Ureter (tissue), 1 donor: ENCODE measurements around the gene ROMO1. TPM values are rescaled to one million over a fixed set of nuclear protein-coding genes. Genes with fewer than 3 reads are reported as not detected.
A peak's percentile ranks its signal among the peaks of the same experiment; 100 is the strongest.
"Not testable (repeated sequence)": the region's sequence is repeated elsewhere in the genome, so short reads cannot be mapped to it uniquely, and the experiment has no call there.

Experiments used
- DNase-seq: peaks from one replicate; pipeline ENCODE4 v3.0.0-alpha.2; 2020; ENCODE audit warnings: low spot score
- total RNA-seq: library from RNA; stranded (reverse); gene quantifications from one replicate; pipeline ENCODE4 v1.2.4, GENCODE V29; 2023
- donor health status: DM: yes; HTN: yes; CAD: no.

The ROMO1 gene
- total RNA-seq, 1 donor from 2014 or later: 97.1 TPM

DNA sequence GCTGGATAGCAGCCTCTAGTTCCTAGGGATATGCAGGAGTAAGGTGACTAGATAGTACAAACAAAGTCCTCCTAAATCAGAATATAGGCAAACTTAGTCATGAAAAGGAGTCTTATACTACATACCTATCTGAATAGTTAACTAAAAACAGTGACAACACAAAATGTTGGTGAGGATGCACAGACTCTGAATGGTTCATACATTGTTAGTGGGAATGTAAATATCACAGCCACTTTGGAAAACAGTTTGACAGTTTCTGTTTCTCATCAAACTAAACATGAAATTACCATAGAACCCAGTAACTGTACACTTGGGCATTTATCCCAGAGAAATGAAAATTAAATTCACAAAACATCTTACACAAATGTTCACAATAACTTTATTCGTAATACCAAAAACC lies 17.2 kb upstream of the ROMO1 start:
- DNase-seq: no peak

DNA sequence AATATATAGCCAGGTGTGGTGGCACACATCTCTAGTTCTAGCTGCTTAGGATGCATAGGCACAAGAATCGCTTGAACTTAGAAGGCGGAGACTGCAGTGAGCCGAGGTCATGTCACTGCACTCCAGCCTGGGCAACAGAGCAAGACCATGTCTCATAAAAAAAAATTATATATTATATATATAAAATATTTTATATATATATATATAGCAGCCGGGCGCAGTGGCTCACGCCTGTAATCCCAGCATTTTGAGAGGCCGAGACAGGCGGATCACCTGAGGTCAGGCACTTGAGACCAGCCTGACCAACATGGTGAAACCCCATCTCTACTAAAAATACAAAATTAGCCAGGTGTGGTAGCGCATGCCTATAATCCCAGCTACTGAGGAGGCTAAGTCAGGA lies 13.8 kb upstream of the ROMO1 start:
- DNase-seq: not testable (repeated sequence)

DNA sequence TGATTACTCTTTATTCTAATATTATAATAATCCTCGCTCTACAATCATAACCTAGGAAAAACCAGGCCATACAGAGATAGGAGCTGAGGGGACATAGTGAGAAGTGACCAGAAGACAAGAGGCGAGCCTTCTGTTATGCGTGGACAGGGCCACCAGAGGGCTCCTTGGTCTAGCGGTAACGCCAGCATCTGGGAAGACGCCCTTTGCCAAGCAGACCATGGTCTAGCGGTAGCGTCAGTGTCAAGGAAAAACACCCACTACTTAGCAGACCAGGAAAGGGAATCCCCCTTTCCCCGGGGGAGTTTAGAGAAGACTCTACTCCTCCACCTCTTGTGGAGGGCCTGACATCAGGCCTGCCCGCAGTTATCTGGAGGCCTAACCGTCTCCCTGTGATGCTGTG lies 12.3 kb upstream of the ROMO1 start:
- peak; percentile 22 for DNase-seq

DNA sequence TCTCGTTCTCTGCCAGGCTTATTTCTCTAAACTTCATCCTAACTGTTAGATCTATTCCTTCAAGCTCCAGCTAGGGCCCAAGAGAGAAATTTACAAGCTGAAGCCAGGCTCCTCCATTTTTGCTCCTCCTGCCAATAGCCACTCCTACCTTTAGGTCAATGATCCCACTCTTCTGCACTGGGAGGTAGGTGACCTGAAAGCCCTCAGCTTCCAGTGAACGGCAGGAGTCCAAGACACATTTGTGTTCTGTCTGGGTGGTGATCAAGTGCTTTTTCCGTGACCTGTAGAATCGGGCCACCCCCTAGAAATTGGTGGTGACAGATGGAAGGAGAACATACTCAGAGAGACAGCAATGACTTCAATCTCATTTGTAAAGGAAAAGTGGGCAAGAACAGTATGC lies 8.9 kb upstream of the ROMO1 start:
- peak; percentile 13 for DNase-seq

DNA sequence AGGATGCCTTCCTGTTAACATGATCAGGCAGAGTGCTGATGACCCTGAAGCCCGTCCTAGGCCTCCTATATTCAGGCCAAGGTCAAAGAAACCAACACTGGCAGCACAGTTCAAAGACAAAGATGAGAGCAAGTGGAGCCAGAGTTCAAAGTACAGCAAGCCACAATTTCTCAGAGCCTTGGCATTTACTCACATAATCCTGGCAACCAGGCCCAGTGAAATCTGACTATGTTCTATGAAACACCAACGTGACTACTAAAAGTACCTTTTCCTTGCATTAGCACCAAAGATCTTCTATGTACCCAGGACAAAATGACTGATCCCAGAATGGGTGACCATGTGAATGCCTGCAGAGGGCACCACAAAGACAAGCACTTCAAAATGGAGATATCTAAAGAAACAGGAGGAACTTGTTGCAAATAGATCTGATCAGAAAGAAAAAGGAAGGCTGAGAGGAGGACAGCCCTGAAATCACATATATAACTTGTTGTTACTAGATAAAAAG lies 3.9 kb upstream of the ROMO1 start:
- DNase-seq: peak; percentile 8

DNA sequence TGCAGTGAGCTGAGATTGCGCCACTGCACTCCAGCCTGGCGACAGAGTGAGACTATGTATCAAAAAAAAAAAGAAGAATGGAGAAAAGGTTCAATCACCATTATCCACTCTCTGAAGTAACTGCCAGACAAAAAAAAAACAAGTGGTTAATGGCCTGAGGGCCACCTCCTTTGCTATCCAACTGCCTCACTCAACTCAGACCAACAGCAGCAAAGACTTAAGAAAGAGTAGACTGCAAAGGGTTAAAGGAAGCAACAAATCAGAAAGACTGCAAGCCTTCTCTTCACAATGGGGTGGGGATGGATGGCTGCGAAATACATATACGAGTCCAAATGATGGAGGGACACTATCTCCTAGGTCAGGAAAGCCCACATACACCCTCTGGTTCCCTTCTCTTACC lies 3.2 kb upstream of the ROMO1 start:
- no peak for DNase-seq

DNA sequence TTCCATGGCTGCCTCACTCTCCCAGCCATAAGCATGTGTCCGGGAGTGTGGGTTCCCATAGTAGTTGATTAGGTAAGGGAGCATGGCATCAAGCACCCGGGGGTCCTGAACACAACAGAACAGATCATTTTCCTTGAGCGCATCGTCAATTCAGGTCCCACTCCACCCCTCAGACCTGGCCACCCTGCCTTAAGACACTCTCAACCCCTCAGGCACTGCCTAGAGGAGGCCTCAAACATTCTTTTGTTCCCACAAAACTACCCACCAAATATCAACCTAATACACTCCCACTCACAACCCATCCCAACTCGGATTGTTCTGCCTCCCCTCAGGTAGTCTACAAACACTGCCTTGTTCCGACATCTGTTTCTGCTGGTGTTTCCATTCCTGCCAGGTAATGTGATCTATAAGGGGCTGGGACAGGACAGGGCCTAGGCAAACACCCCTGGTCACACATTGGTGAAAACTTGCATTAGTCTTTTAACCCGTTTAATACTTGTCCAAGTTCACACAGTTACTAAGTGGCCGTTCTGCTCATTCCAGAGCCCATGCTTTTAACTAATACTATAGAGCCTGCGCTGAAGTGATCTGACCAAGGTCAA lies 1.4 kb upstream of the ROMO1 start:
- DNase-seq: peak; percentile 29

DNA sequence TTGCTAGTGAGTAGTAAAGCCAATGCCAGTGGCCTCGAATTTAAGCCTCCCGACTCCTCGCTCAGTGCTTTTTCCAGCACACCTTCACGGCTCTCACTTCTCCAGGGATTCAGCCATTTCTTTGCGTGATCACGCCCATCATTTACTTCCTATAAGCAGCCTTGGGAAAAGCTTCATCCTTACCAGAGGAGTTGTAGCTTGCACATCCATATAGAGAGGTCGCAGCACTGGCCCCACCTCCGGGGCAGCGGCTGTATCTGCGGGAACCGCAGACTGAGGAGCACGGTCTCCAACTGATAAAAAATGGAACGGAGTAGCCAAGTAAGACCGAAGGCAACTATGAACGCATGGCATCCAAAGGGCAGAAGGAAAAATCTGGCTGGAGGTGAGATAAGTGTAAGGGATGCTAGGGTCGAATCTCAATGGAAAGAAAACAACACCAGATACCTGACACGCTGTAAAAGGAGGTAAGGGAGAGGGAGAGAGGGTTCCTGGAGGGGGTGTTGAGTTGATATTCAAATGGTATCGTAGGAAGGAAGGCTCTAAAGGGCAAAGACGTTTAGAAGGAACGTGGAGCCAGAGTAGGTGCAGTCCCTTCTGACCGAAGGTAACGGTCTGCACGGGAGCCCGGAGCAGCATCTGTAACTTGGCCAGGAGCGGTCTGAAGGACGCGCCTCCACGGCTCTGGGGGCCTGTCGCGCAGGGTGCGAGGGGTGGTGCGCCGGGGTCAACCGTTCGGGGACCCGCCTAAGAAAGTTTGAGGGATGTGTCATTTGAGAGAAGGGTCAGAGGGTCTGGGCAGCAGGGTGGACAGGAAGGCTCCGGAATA lies 693 bp upstream of the ROMO1 start:
- DNase-seq: peak; percentile 32

DNA sequence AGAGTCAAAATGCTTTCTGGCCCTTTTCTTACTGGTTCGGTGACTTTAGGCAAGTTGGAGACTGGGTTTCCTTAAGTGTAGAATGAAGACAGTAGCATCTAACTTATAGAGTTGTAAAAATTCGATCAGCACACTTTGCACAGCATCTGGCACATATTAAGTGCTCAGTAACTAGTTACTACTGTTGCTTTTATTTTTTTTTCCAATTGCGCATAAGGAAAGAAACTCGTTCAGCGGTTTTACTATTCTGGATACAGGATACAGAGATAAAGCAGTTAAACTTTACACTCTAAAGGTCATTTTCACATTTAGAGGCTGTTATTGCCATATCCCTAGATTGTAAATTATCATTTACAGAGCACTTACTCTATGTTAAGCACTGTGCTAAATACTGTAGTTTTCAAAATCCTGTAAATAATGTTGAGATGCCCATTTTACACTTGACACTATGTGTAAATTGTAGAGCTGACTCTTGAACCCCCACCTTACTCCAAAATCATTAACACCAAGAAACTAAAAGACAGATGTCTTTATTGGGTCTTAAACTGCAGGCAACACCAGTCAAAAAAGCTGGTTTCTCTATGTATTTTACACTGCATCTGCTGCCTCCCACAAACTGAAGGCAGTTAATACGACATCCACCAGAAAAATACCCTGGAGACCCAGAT lies 886 bp downstream of the ROMO1 start:
- DNase-seq: no peak

DNA sequence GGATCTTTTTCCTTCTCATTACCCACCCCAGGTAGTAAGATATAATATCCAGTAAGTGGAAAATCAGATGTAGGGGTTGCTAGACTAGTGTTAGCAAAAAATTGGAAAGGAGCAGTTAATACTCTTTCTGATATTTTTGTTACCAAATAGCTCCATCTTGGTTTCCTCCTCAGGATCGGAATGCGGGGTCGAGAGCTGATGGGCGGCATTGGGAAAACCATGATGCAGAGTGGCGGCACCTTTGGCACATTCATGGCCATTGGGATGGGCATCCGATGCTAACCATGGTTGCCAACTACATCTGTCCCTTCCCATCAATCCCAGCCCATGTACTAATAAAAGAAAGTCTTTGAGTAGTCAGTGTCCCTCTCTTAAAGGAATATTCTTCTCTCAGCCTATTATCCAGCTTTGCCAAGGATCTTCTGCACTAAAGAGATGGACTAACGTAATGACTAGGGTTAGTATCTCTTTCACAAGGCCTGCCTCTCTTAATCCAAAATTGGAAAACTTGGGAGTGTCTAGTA lies 1.5 kb downstream of the ROMO1 start:
- peak; percentile 37 for DNase-seq

DNA sequence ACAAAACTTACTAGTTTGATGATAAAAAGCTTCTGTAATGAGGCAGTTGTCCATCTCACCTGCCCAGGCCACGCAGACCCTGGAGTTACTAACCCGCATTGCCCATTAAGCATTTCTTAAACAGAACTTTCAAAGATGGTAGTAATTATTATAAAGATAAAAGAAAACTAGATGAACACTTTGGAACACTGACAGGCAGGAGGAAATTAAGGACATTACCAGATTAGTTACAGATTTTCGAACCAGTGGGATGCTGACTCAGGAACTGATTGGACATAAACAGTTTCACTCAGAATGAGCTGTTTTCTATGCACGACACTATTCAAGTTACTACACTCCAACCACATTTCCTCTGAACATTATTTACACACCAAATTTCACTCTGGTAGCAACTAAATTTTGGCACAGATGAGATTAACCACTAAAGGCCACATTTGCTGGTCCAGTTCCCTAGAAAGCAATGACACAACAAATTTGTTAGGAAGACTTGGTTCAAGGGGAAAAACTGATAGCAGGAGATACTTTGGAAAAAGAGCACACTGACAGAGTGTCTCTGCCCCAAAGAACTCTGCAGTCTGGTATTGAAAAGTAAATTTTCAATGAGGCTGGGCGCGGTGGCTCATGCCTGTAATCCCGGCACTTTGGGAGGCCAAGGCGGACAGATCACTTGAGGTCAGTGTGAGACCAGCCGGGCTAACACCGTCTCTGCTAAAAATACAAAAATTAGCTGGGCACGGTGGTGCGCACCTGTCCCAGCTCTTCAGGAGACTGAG lies 3.0 kb downstream of the ROMO1 start:
- DNase-seq: peak; percentile 17

DNA sequence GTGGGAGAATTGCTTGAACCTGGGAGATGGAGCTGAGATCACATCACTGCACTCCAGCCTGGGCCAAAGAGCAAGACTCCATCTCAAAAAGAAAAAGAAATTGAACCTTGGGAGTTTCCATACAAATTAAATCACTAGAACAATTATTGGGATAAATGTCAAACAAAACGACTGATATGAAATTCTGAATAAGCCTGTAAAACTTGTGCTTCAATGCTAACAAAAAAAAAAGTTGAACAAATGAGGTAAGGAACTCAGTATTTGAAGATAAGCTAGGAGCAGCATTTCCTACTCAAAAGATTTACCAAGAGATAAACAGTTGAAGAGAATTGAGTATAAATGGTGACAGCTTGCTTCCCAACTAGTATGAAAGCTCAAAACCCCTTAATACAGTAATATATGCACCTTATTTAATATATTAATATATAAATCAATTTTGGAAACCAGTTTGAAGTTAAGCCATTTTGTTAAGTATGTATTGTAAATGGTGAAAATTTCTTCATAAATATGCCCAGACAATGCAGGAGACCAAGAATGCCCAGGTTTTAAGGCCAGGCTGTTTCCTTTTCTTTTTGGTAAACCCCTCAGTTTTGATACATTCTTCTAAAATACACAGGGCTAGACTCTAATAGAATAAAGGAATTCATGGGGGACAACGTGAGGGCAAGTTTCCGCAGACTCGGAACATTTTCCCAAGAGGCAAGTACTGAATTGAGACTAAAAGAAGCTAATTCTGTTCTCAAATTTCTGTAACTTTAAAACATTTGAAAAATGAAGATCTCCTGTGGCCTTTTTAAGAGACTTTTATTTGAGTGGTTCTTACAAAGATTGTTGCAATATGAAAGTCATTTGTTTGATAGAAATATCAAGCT lies 3.9 kb downstream of the ROMO1 start:
- no peak for DNase-seq

DNA sequence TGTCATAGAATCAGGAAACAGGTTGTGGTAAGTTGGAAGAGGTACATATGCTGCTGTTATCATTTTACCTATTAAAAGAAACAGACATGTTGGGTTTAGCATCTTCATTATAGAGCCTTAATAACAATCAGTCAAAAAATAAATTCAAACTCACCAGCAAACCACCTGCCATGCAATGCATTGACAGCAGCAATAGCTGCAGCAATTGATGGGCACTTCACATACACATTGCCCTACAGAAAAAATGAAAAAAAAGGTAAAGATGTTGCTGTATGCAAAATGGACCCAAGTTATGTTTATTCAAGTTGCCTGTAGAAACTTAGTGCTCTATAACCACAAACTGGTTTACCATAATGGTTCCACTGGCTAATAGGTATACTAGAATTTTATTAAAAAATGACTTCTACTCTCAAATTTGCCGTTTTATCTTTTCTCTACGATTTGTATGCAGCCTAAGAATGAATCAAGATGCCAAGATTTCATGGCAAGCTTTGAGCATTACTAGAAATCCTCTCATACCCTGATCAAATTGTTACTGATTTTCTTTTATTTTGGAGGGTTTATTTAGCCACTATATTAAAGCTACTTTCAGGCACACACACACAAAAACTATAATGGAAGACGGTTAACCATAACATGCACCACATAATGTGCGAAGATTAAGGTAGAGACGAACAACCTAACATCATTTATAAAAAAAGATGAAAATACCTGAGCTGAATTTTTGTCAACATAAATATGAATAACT lies 5.5 kb downstream of the ROMO1 start:
- no peak for DNase-seq

DNA sequence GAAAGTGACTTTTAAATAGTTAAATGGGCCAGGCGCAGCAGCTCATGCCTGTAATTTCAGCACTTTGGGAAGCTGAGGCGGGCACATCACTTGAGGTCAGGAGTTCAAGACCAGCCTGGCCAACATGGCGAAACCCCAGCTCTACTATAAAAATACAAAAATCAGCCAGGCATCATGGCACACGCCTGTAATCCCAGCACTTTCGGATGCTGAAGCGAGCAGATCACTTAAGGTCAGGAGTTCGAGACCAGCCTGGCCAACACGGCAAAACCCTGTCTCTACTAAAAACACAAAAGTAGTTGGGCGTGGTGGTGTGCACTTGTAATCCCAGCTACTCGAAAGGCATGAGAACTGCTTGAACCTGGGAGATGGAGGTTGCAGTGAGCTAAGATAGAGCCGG lies 6.7 kb downstream of the ROMO1 start:
- peak; percentile 26 for DNase-seq

DNA sequence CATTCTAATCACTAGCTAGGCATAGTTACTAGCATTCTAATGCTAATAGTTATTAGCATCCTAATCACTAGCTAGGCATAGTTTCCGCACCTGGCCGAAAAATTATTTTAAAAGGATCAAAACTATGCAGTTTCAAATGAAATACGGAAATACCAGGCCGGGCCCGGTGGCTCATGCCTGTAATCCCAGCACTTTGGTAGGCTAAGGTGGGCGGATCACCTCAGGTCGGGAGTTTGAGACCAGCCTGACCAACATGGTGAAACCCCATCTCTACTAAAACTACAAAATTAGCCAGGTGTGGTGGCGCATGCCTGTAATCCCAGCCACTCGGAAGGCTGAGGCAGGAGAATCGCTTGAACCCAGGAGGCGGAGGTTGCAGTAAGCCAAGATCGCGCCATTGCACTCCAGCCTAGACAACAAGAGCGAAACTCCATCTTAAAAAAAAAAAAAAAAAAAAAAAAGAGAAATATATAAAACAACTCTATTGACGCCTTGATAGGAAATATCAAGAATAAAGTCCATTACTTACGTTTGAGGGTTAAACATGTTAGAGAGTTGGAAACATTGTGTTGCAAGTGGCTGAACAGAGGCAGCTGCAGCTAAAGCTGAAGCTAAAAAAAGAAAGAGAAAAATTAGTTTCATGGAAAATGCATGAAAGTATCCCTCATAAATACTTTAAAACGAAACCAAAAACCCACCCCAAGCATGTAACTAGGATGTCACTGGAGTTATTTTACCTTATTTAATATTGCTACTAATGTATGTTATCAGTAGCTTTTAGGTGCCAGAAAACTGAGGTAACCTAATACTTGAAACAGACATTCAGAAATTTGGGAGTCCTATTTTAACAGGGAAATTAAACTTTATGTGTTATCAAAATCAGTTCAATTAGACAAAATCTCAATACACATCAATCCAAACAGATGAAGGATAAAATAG lies 7.7 kb downstream of the ROMO1 start:
- DNase-seq: peak; percentile 32

DNA sequence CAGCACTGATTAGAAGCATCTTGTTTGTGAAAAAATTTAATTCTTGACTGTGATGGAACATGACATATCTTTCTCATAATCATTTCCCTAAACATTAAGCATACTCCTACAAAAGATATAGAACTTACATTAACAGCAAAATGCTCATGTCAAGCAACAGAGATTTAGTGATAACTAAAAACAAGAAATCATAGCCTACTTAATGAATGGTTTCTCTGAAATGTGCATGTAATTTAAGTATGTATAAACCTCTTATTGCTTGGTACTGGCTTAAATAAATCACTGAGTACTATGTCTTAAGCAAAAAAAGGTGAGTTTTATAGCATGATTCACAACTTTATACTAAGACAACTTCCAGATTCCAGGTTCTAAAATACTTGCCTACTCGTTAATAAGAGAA lies 9.3 kb downstream of the ROMO1 start:
- no peak for DNase-seq

DNA sequence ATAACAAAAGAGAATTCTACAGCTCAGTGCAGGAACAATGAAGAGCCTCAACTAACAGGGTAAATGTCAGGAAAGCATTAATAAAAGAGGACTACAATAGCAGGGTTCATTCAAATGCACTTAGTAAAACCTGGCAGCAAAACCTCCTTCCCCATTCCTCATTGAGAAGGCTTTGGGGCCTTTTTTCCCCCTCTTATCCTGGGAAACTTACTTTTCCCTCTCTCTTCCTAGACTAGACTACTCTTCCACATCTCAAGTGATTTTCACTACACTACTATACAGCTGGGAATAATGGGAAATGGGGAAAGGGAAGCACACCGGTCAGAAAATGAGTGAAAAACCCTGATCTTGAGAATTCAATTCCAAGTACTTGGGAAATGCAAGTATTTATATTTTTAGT lies 10.1 kb downstream of the ROMO1 start:
- no peak for DNase-seq

DNA sequence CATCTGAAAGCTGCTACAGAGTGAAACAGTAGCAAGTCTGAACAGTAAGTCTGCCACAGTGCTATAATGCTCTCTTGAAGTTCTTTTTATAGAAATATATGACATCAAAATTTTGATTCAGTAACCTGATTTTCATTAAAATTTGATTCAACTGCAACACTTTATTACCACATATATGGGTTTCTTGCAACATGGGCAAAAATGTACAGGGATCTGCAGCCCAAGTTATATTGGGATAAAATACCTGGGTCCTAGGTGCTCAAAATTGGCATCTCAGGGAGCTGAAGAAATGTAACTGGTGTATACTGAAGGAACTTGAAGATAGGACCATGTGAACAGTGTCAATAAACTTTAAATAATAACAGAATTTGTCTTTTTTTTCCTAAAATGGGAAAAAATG lies 10.8 kb downstream of the ROMO1 start:
- no peak for DNase-seq
